Endothelial cell (in vitro differentiated cells): ENCODE data around the gene EEA1. TPM values are rescaled to one million over a fixed set of nuclear protein-coding genes. Genes with fewer than 3 reads are reported as not detected.

Experiments used
- DNase-seq: peaks from one replicate; pipeline ENCODE4 v3.0.0; 2021; ENCODE audit warnings: low spot score
- H3K27ac Mint-ChIP-seq: one replicate; pipeline ENCODE4 v1.8.0; 2021; ENCODE audit warnings: mixed read lengths, inconsistent platforms; ENCODE audit not compliant: unreplicated experiment
- H3K27me3 Mint-ChIP-seq: one replicate; pipeline ENCODE4 v1.8.0; 2021; ENCODE audit warnings: mild to moderate bottlenecking, moderate library complexity, mixed read lengths, inconsistent platforms; ENCODE audit not compliant: unreplicated experiment
- H3K36me3 Mint-ChIP-seq: one replicate; pipeline ENCODE4 v1.8.0; 2021; ENCODE audit warnings: mild to moderate bottlenecking, low read depth, mixed read lengths, inconsistent platforms; ENCODE audit not compliant: unreplicated experiment
- H3K4me1 Mint-ChIP-seq: one replicate; pipeline ENCODE4 v1.8.0; 2021; ENCODE audit warnings: mild to moderate bottlenecking, mixed read lengths, inconsistent platforms; ENCODE audit not compliant: unreplicated experiment
- H3K4me3 Mint-ChIP-seq: one replicate; pipeline ENCODE4 v1.8.0; 2021; ENCODE audit warnings: mild to moderate bottlenecking, mixed read lengths, inconsistent platforms; ENCODE audit not compliant: unreplicated experiment
- H3K9me3 Mint-ChIP-seq: one replicate; pipeline ENCODE4 v1.8.0; 2021; ENCODE audit warnings: mixed read lengths, inconsistent platforms; ENCODE audit not compliant: unreplicated experiment
- total RNA-seq: library from RNA; stranded (reverse); fragmentation: NEBNext Ultra II Directional; extraction: Animal tissue kit (Norgen Biotek cat#: 25700); gene quantifications from one replicate; pipeline ENCODE4 v1.2.1, GENCODE V29; 2021; ENCODE audit not compliant: unreplicated experiment
- TF ChIP-seq, protein P1 (sequence below): fragments of 200-600 bp; sonication (generic); IDR thresholded peaks from one replicate; pipeline ENCODE4 v1.5.0; 2021; ENCODE audit warnings: antibody characterized with exemption; ENCODE audit not compliant: unreplicated experiment

Gene EEA1
- total RNA-seq, 1 donor from 2014 or later = 14.1 TPM

GRCh38 chr12:92775416-92775815 lies 153.7 kb downstream of the EEA1 start:
- TF ChIP-seq, protein P1, sequence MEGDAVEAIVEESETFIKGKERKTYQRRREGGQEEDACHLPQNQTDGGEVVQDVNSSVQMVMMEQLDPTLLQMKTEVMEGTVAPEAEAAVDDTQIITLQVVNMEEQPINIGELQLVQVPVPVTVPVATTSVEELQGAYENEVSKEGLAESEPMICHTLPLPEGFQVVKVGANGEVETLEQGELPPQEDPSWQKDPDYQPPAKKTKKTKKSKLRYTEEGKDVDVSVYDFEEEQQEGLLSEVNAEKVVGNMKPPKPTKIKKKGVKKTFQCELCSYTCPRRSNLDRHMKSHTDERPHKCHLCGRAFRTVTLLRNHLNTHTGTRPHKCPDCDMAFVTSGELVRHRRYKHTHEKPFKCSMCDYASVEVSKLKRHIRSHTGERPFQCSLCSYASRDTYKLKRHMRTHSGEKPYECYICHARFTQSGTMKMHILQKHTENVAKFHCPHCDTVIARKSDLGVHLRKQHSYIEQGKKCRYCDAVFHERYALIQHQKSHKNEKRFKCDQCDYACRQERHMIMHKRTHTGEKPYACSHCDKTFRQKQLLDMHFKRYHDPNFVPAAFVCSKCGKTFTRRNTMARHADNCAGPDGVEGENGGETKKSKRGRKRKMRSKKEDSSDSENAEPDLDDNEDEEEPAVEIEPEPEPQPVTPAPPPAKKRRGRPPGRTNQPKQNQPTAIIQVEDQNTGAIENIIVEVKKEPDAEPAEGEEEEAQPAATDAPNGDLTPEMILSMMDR = no peak
- Mint-ChIP-seq H3K27ac (no peak overlapping the region), H3K9me3 (no peaks in the 10 kb centered on the region), H3K4me1 (peaks cover under 1% of the 10 kb centered on the region), H3K27me3 (no peaks in the 10 kb centered on the region), H3K4me3 (no peak overlapping the region), H3K36me3 (peaks cover 3% of the 10 kb centered on the region)
- no peak for DNase-seq

- Mint-ChIP-seq H3K4me1 (peaks cover 10% of the 10 kb centered on the region), H3K9me3 (no peaks in the 10 kb centered on the region), H3K27me3 (no peaks in the 10 kb centered on the region), H3K36me3 (no peaks in the 10 kb centered on the region), H3K27ac (no peak overlapping the region), H3K4me3 (no peak overlapping the region)
- TF ChIP-seq, protein P1 = no peak
- no peak for DNase-seq
Measured at GRCh38 chr12:92771001-92771400, 158.1 kb downstream of the EEA1 start.

DNA sequence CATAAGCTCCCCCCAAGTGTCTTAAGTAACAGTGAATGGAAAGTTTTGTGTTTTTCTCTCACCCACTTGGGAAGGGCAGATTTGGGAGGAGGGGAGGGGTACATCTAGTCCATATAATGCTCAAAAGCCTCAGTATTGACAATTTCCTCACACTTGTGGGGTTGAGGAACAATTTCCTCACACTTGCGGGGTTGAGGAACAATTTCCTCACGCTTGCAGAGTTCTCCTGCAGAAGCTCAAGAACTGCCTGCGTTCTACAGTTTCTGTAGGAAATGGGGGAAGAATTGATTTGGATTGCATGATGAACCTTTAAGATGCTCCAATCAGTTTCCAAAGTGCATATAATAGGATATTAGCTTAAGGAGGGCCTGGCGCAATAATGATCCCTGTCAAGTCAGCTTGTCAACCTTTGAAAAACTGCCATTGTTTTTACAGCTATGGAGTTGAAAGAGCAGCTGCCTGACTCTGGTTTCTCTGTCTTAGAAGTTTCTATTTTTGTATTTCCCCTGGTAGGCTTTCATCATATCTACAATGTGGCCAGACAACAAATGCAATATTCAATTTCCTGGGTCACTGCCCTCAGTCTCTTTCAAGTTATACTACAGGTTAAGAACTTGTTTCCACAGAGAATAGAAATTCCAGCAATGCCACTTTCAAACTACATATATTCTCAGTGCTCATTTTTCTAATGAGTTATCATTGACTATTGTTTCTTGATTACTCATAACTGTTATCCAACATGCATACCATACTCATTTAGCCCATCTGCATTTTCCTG lies 159.8 kb downstream of the EEA1 start:
- Mint-ChIP-seq H3K27me3 (peaks cover 2% of the 10 kb centered on the region), H3K4me3 (no peak overlapping the region)

GRCh38 chr12:92765871-92766270 lies 163.2 kb downstream of the EEA1 start:
- H3K27me3 Mint-ChIP-seq = peaks cover 2% of the 10 kb centered on the region
- H3K9me3 Mint-ChIP-seq = no peaks in the 10 kb centered on the region
- peaks cover 16% of the 10 kb centered on the region for H3K4me1 Mint-ChIP-seq

More for the DNA sequence above, 159.8 kb downstream of the EEA1 start:
- Mint-ChIP-seq H3K9me3 (no peaks in the 10 kb centered on the region), H3K4me1 (peaks cover 13% of the 10 kb centered on the region), H3K27ac (peak overlapping the region; percentile 28), H3K36me3 (no peaks in the 10 kb centered on the region)
- no peak for DNase-seq
- TF ChIP-seq, protein P1 = no peak

GRCh38 chr12:92764831-92765230 lies 164.3 kb downstream of the EEA1 start:
- Mint-ChIP-seq H3K9me3 (no peaks in the 10 kb centered on the region), H3K36me3 (no peaks in the 10 kb centered on the region), H3K27me3 (peaks cover 2% of the 10 kb centered on the region), H3K27ac (no peak overlapping the region), H3K4me1 (peaks cover 14% of the 10 kb centered on the region), H3K4me3 (no peak overlapping the region)
- DNase-seq = no peak
- TF ChIP-seq, protein P1 = no peak

More at GRCh38 chr12:92765871-92766270, 163.2 kb downstream of the EEA1 start:
- TF ChIP-seq, protein P1 = no peak
- no peak overlapping the region for H3K4me3 Mint-ChIP-seq
- no peak for DNase-seq
- no peak overlapping the region for H3K27ac Mint-ChIP-seq
- no peaks in the 10 kb centered on the region for H3K36me3 Mint-ChIP-seq
